GM12878 (cell line): ENCODE results near the gene TOLLIP. TPM values are rescaled to one million over a fixed set of nuclear protein-coding genes. Genes with fewer than 3 reads are reported as not detected.

Experiments used
- ATAC-seq: fragments of 200-7000 bp; cut with Tn5 transposase; 3 replicates; pipeline ENCODE4 v1.9.1; 2020; ENCODE audit warnings: mild to moderate bottlenecking, moderate library complexity
- BruUV-seq: library from RNA; stranded (reverse); fragments of 400-500 nt; replicated peaks from 2 replicates; lab custom pipeline; 2021; lab: Mats Ljungman, UMichigan
- CTCF ChIA-PET: fragments of 300-600 bp; sonication (Branson Sonifier 250); formaldehyde crosslinking; extraction: SDS; loops from one replicate; lab custom pipeline; 2021; ENCODE audit warnings: inconsistent platforms; lab: Yijun Ruan, JAX
- POLR2A ChIA-PET: fragments of 350-600 bp; formaldehyde crosslinking; extraction: SDS; loops from one replicate; lab custom pipeline; 2021; ENCODE audit warnings: inconsistent platforms; lab: Charles Lee
- RAD21 ChIA-PET: fragments of 300-600 bp; sonication (Branson Sonifier 250); formaldehyde crosslinking; loops from one replicate; lab custom pipeline; 2023; ENCODE audit warnings: antibody characterized with exemption; ENCODE audit not compliant: unreplicated experiment; lab: Charles Lee
- SMC1A ChIA-PET: fragments of 300-600 bp; sonication (Branson Sonifier 250); formaldehyde crosslinking; loops from one replicate; lab custom pipeline; 2023; ENCODE audit not compliant: unreplicated experiment, uncharacterized antibody; lab: Charles Lee
- DNase-seq: peaks from one replicate; pipeline ENCODE4 v3.0.0-alpha.2; 2011; ENCODE audit warnings: low read depth, low spot score
- FAIRE-seq: peaks from 3 replicates; lab custom pipeline; 2011; peaks lifted over from hg19 to GRCh38; lab: Jason Lieb, UNC
- H2AFZ ChIP-seq: 2 replicates; pipeline ENCODE4 v1.6.0; 2011; ENCODE audit warnings: low read depth, low read length, control low read depth; ENCODE audit not compliant: control insufficient read depth
- H3K27ac ChIP-seq: 2 replicates; pipeline ENCODE4 v1.5.1; 2011; ENCODE audit warnings: control low read depth; ENCODE audit not compliant: control insufficient read depth, insufficient read depth
- H3K27me3 ChIP-seq, 2 experiments: replicated peaks in 1 of 2; 2 replicates each; pipeline versions ENCODE4 v1.6.0 to v1.6.1; 2011; ENCODE audit warnings: low read length in 1 of 2; ENCODE audit not compliant: control insufficient read depth in 2 of 2, insufficient read depth in 2 of 2
- H3K36me3 ChIP-seq, 2 experiments: 2 replicates each; pipeline ENCODE4 v1.5.1; 2011; ENCODE audit warnings: low read length in 1 of 2; ENCODE audit not compliant: control insufficient read depth in 2 of 2, insufficient read depth in 2 of 2
- H3K4me1 ChIP-seq: 2 replicates; pipeline ENCODE4 v1.6.1; 2011; ENCODE audit warnings: mild to moderate bottlenecking, low read length, moderate library complexity, mixed read lengths; ENCODE audit not compliant: control insufficient read depth, insufficient read depth
- H3K4me2 ChIP-seq: 2 replicates; pipeline ENCODE4 v1.6.0; 2011; ENCODE audit warnings: control low read depth; ENCODE audit not compliant: control insufficient read depth, insufficient read depth
- H3K4me3 ChIP-seq: fragments of 200-600 bp; sonication (generic); 2 replicates; pipeline ENCODE4 v1.5.1; 2016
- H3K79me2 ChIP-seq: 2 replicates; pipeline ENCODE4 v1.6.0; 2011; ENCODE audit warnings: low read length; ENCODE audit not compliant: control insufficient read depth, insufficient read depth
- H3K9ac ChIP-seq: 2 replicates; pipeline ENCODE4 v1.8.0; 2011; ENCODE audit warnings: low read length, control low read depth, mixed read lengths; ENCODE audit not compliant: control insufficient read depth, insufficient read depth
- H3K9me3 ChIP-seq: replicated peaks from 3 replicates; pipeline ENCODE4 v1.5.1; 2011; ENCODE audit warnings: mild to moderate bottlenecking, low read length; ENCODE audit not compliant: control insufficient read depth, insufficient read depth
- H4K20me1 ChIP-seq: 2 replicates; pipeline ENCODE4 v1.6.0; 2011; ENCODE audit not compliant: control insufficient read depth, insufficient read depth
- BACH1 ChIP-seq: fragments of 450-650 bp; IDR thresholded peaks from 2 replicates; pipeline ENCODE4 v1.6.1; 2017; ENCODE audit warnings: mild to moderate bottlenecking, borderline replicate concordance
- EGR1 ChIP-seq, 2 experiments: IDR thresholded peaks; 1 replicate in 1 of 2; 2 replicates in 1 of 2; pipeline ENCODE4 v1.6.1; 2011 to 2012; ENCODE audit warnings: low read depth in 2 of 2, low read length in 2 of 2, borderline replicate concordance in 1 of 2, mild to moderate bottlenecking in 1 of 2, moderate library complexity in 1 of 2
- NBN ChIP-seq: fragments of 450-650 bp; IDR thresholded peaks from 2 replicates; pipeline ENCODE4 v1.6.1; 2016
- NFXL1 ChIP-seq: fragments of 450-650 bp; IDR thresholded peaks from 2 replicates; pipeline ENCODE4 v1.6.1; 2017; ENCODE audit warnings: antibody characterized with exemption, mild to moderate bottlenecking, borderline replicate concordance
- NR2F1 ChIP-seq: fragments of 450-650 bp; conservative IDR thresholded peaks from 2 replicates; pipeline ENCODE4 v1.6.1; 2017; ENCODE audit warnings: mild to moderate bottlenecking
- PAX5 ChIP-seq: IDR thresholded peaks from 2 replicates; pipeline ENCODE4 v1.6.1; 2011; ENCODE audit warnings: low read depth, low read length, borderline replicate concordance
- POLR2AphosphoS5 ChIP-seq: IDR thresholded peaks from 2 replicates; pipeline ENCODE4 v1.6.1; 2011; ENCODE audit warnings: mild to moderate bottlenecking, low read length, inconsistent platforms
- RCOR1 ChIP-seq: conservative IDR thresholded peaks from 2 replicates; pipeline ENCODE4 v1.6.1; 2012; ENCODE audit warnings: low read depth, low read length, improper control_type of control experiment
- RELA ChIP-seq: fragments of 450-650 bp; IDR thresholded peaks from 2 replicates; pipeline ENCODE4 v1.8.0; 2014; ENCODE audit warnings: borderline replicate concordance; ENCODE audit not compliant: partially characterized antibody
- SIN3A ChIP-seq: IDR thresholded peaks from 2 replicates; pipeline ENCODE4 v1.6.1; 2012; ENCODE audit warnings: low read depth, low read length, improper control_type of control experiment
- TAF1 ChIP-seq: IDR thresholded peaks from 2 replicates; pipeline ENCODE4 v1.6.1; 2011; ENCODE audit warnings: mild to moderate bottlenecking, low read depth, low read length, borderline replicate concordance
- TBL1XR1 ChIP-seq: IDR thresholded peaks from 2 replicates; pipeline ENCODE4 v1.6.1; 2012; ENCODE audit warnings: low read depth, low read length, improper control_type of control experiment
- YY1 ChIP-seq: IDR thresholded peaks from 2 replicates; pipeline ENCODE4 v1.6.1; 2011; ENCODE audit warnings: low read depth, mild to moderate bottlenecking, low read length
- ZNF207 ChIP-seq: fragments of 450-650 bp; IDR thresholded peaks from 2 replicates; pipeline ENCODE4 v1.6.1; 2014; ENCODE audit warnings: antibody characterized with exemption, mild to moderate bottlenecking, borderline replicate concordance
- ZNF24 ChIP-seq: fragments of 450-650 bp; IDR thresholded peaks from 2 replicates; pipeline ENCODE4 v1.6.1; 2017; ENCODE audit warnings: antibody characterized with exemption, mild to moderate bottlenecking
- ZNF592 ChIP-seq: fragments of 450-650 bp; IDR thresholded peaks from 2 replicates; pipeline ENCODE4 v1.6.1; 2017; ENCODE audit warnings: mild to moderate bottlenecking, moderate library complexity
- WGBS: methylation state at CpG from one replicate; pipeline ENCODE4 v1.1.6; 2016; ENCODE audit warnings: low lambda C conversion rate; ENCODE audit not compliant: insufficient replicate concordance, insufficient coverage; ENCODE audit errors: missing lambda C conversion rate; 5-methylcytosine and 5-hydroxymethylcytosine counted together
- in situ Hi-C: fragments of 300-500 bp; cut with MboI; formaldehyde crosslinking; loops from 9 replicates; pipeline ENCODE4 v1.14.3; 2018; ENCODE audit warnings: mixed read lengths
- intact Hi-C: fragments of 100-400 bp; cut with micrococcal nuclease; formaldehyde crosslinking; loops from one replicate; pipeline ENCODE4 v1.14.2; 2022; ENCODE audit not compliant: unreplicated experiment
- polyA plus RNA-seq, 11 experiments: library from polyadenylated mRNA; depleted of rRNA in 4 of 11; unstranded in 6 of 11; stranded (reverse) in 5 of 11; fragments of >200 nt; fragmentation: Nextera tagmentation in 4 of 11; fragmentation: Illumina TruSeq in 1 of 11; extraction: Ambion mirVana in 4 of 11; extraction: Trizol in 1 of 11; gene quantifications; 1 replicate in 1 of 11; 2 replicates in 10 of 11; pipeline versions ENCODE4 v1.2.1 to v1.2.3, GENCODE V29; 2011 to 2016; ENCODE audit warnings: inconsistent platforms in 2 of 11, missing spikeins in 2 of 11, low read depth in 1 of 11
- total RNA-seq, 4 experiments: library from RNA; depleted of rRNA in 3 of 4; stranded (reverse); fragments of >200 nt in 3 of 4; fragmentation: Illumina TruSeq in 1 of 4; extraction: Trizol in 1 of 4; gene quantifications; 2 replicates each; pipeline versions ENCODE4 v1.2.1 to v1.2.3, GENCODE V29; 2013 to 2021
- TF ChIP-seq, protein P1 (sequence below): IDR thresholded peaks from 2 replicates; pipeline ENCODE4 v1.6.1; 2011; ENCODE audit warnings: low read depth, low read length, improper control_type of control experiment, borderline replicate concordance

Gene TOLLIP
- total and polyA plus RNA-seq, 10 of the 15 experiments (the other 5 are each of a cell fraction or from before 2014, with no cell fraction given): 0.47 to 39.5 (median 21.6) TPM

DNA sequence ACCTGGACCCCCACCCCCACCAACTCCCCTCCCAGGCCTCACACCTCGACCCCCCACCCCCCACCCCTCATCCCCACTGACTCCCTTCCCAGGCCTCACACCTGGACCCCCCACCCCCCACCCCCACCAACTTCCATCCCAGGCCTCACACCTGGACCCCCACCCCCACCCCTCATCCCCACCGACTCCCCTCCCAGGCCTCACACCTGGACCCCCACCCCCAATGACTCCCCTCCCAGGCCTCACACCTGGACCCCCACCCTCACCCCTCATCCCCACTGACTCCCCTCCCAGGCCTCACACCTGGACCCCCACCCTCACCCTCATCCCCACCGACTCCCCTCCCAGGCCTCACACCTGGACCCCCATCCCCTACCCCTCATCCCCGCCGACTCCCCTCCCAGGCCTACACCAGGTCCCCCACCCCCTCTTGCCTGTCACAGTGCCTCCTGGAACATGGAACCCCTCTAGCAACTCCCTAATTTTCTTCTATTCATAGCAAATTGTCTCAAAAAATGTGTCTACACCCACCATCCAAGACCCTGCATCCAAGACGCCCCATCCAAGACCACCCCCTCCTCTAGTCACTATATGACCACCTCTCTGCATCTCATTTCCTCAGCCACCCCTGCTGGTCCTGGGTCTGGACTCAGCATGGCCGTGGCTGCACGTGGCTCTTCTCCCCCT, 43.4 kb upstream of the TOLLIP start:
- BruUV-seq: no TSS peak
- SMC1A ChIA-PET: no interaction called here
- H3K4me1 ChIP-seq: no peaks in the 10 kb centered on the region
- POLR2A ChIA-PET: no interaction called here
- DNase-seq: no peak
- no peaks in the 10 kb centered on the region for H4K20me1 ChIP-seq
- RAD21 ChIA-PET: no interaction called here
- H2AFZ ChIP-seq: no peak overlapping the region
- H3K27me3 ChIP-seq: no peaks in the 10 kb centered on the region
- in situ Hi-C loops (no loop called here), intact Hi-C loops (no loop called here)
- ATAC-seq: no peak
- no peak overlapping the region for H3K4me2 ChIP-seq
- no peaks in the 10 kb centered on the region for H3K79me2 ChIP-seq
- H3K9me3 ChIP-seq: no peaks in the 10 kb centered on the region
- no peaks in the 10 kb centered on the region for H3K36me3 ChIP-seq
- CTCF ChIA-PET: no interaction called here
- H3K4me3 ChIP-seq: no peak overlapping the region
- no peak for FAIRE-seq
- no peak overlapping the region for H3K9ac ChIP-seq
- WGBS: 44% methylated on average over 3 of the region's 8 CpGs
- no peak overlapping the region for H3K27ac ChIP-seq
- TF ChIP-seq PAX5 (no peak), RCOR1 (no peak), TBL1XR1 (no peak), NBN (no peak), NFXL1 (no peak), YY1 (no peak), TAF1 (no peak), ZNF24 (no peak), EGR1 (IDR thresholded peaks at IDR 0.05; ENCODE audit: borderline replicate concordance in 1 of 2, low read depth in 2 of 2, low read length in 2 of 2) (no peak), ZNF592 (no peak), SIN3A (no peak), POLR2AphosphoS5 (no peak), BACH1 (no peak), RELA (no peak), ZNF207 (no peak), NR2F1 (no peak)
- TF ChIP-seq, protein P1, sequence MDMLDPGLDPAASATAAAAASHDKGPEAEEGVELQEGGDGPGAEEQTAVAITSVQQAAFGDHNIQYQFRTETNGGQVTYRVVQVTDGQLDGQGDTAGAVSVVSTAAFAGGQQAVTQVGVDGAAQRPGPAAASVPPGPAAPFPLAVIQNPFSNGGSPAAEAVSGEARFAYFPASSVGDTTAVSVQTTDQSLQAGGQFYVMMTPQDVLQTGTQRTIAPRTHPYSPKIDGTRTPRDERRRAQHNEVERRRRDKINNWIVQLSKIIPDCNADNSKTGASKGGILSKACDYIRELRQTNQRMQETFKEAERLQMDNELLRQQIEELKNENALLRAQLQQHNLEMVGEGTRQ: no peak
